ENCODE measurements around the gene YIPF1.

The YIPF1 gene

DNA sequence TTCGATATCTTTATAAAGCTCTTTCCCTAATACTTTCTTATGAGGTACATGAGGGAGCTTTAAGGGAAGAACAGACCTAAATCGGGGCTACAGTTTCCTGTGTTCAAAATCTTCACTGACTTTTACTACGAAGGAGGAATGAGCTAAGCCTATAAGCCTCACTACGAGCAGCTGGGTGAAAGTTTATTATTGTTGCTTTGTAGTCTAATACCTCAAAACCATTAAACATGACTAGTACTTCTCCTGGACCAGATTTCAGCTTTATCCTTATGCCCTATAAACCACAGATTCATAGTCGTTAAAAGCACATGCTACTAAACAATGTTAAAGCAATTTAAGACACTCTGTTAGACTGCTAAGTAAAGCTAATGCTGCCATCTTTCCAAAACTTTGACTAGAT lies 81.7 kb downstream of the YIPF1 start:
- H3K4me3 ChIP-seq (ENCODE audit: low read length): no peak overlapping the region
- no peak for DNase-seq (ENCODE audit: low read depth, low spot score)

DNA sequence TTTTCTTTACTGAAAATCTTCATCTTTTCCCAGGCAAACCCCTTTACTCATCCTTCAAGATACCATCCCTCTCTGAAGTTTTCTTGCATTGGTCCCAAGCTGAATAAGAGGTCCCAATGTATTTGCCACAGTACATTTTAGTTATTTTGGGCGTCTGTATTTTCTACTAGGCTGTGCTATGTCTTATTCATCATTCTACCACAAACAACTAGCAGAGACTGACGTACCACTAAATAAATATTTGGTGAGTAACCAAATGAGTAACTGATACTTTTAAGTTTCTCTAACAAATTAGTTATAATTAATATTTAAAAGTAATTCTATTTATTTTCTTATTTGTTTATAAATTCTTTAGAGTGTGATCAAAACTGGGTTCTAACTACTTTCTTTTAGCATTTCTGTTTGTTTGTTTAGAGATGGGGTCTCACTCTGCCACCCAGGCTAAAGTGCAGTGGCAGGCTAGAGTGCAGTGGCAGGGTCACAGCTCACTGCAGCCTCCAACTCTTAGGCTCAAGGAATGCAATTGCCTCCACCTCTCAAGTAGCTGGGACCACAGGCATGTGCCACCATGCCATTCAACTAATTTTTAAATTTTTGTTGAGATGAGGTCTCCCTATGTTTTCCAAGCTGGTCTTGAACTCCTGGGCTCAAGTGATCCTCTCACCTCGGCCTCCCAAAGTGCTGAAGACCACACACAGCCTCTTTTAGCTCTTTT lies 84.6 kb downstream of the YIPF1 start:
- H3K4me3 ChIP-seq (ENCODE audit: low read length): no peak overlapping the region
- no peak for DNase-seq (ENCODE audit: low read depth, low spot score)

DNA sequence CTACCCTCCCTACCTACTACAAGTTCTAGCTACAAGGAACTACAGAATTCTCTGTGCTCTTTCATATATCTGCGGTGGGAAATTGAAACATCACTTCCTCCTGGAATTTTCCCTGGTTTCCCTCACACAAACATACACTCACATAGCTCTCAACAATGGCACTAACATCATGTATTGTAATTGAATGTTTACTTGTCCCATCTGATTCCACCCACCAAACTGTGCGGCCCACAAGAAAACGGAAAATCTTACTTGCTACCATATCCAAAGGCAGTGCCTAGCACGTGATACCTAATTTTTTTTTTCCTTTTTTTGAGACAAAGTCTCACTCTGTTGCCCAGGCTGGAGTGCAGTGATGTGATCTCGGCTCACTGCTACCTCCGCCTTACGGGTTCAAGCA lies 85.4 kb downstream of the YIPF1 start:
- H3K4me3 ChIP-seq (ENCODE audit: low read length): no peak overlapping the region
- DNase-seq (ENCODE audit: low read depth, low spot score): no peak
